ENCODE results near the gene IFIT1.

IFIT1 gene

DNA sequence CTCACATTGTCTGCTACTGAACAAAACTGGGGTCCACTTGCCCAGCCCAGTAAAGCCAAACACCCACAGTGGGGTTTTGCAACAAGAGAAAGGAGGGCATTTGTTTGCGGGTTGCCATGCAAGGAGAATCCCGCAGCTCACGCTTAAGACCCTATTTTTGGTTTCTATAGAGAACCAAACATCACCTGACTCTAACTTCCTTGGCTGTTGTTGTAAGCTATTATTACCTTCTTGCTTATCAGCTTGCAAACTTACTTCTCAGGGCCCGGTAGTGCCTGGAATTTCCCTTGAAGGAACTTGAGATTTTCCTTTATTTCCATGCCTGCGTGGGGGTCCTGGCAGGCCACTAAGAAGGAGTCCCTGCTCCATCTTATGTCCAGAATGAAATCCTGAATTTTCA is 43.9 kb upstream of the IFIT1 start:
- TF ChIP-seq, protein P1, sequence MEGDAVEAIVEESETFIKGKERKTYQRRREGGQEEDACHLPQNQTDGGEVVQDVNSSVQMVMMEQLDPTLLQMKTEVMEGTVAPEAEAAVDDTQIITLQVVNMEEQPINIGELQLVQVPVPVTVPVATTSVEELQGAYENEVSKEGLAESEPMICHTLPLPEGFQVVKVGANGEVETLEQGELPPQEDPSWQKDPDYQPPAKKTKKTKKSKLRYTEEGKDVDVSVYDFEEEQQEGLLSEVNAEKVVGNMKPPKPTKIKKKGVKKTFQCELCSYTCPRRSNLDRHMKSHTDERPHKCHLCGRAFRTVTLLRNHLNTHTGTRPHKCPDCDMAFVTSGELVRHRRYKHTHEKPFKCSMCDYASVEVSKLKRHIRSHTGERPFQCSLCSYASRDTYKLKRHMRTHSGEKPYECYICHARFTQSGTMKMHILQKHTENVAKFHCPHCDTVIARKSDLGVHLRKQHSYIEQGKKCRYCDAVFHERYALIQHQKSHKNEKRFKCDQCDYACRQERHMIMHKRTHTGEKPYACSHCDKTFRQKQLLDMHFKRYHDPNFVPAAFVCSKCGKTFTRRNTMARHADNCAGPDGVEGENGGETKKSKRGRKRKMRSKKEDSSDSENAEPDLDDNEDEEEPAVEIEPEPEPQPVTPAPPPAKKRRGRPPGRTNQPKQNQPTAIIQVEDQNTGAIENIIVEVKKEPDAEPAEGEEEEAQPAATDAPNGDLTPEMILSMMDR (IDR thresholded peaks at IDR 0.05), result no peak

- TF ChIP-seq, protein P1 (IDR thresholded peaks at IDR 0.05), result no peak
Observed at GRCh38 chr10:89348975-89349374, 43.4 kb upstream of the IFIT1 start.

DNA sequence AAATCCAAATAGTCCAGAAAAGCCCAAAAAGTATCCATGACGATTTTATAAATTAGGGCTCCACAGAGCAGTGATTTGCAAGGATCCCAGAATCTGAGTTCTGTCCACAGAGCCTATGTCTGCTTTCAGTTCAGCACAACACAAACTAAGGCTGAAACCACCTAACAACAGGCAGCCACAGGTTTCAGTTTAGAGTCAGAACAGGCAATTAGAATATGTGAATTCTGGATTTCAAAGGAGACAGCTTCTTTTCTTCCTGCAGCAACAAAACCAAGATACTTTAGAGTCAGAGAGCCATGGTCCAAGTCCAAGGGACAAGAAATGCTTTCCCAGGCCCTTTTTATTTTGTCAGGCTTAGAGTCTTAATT is 41.0 kb upstream of the IFIT1 start:
- TF ChIP-seq, protein P1 (IDR thresholded peaks at IDR 0.05), result no peak

GRCh38 chr10:89351780-89352597 is 40.4 kb upstream of the IFIT1 start:
- TF ChIP-seq, protein P1 (IDR thresholded peaks at IDR 0.05), result no peak

GRCh38 chr10:89352802-89353201 is 39.6 kb upstream of the IFIT1 start:
- TF ChIP-seq, protein P1 (IDR thresholded peaks at IDR 0.05), result no peak

DNA sequence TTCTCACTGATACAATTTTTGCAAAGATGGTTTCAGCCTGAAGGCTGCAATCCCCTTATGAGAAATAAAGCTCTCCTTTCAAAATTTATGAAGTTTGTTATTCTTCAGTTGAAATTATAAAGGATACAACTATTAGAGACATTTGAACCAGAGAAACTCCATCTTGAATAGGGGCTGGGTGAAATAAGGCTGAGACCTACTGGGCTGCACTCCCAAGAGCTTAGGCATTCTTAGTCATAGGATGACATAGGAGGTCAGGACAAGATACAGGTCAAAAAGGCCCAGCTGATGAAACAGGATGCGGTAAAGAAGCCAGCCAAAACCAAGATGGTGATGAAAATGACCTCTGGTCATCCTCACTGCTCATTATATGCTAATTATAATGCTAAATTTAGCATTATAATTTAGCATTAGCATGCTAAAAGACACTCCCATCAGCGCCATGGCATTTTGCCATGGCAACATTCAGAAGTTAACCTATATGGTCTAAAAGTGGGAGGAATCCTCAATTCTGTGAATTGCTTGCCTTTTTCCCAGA is 37.0 kb upstream of the IFIT1 start:
- TF ChIP-seq, protein P1 (IDR thresholded peaks at IDR 0.05), result no peak

DNA sequence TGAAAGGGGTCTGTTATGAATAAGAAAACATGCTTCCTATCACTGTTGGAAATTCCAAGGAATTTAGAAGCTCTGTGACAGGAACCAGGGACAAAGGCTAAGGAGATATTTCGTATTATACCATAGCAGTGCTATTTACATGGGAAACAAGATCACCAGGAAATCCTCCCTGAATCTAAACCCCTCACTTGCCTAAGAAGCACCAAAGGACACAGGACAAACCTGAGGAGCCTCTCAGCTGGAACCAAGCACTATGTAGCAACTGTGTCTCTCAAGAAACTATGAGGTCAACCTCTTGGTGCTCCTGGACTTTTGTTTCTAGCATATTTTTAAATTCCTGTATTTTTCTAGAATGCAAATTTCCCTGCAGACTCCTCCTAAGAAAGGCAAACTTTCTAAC is 35.3 kb upstream of the IFIT1 start:
- TF ChIP-seq, protein P1 (IDR thresholded peaks at IDR 0.05), result no peak
